Sigmoid colon (tissue), 3 donors: Measurements from ENCODE around the gene UPF2.
"Not testable (repeated sequence)": the region's sequence is repeated elsewhere in the genome, so short reads cannot be mapped to it uniquely, and the experiment has no call there.

Experiments
- CTCF ChIP-seq, 4 experiments: fragments of 450-650 bp in 3 of 4; fragments of 200-600 bp in 1 of 4; IDR thresholded peaks; one replicate each; pipeline ENCODE4 v1.5.1; 2016 to 2019; ENCODE audit warnings: antibody characterized with exemption in 4 of 4, mild to moderate bottlenecking in 3 of 4, moderate library complexity in 2 of 4
- POLR2A ChIP-seq, 2 donors: fragments of 450-650 bp; IDR thresholded peaks; one replicate each; pipeline ENCODE4 v1.6.1; 2016; ENCODE audit warnings: antibody characterized with exemption in 2 of 2, mild to moderate bottlenecking in 2 of 2, moderate library complexity in 2 of 2

GRCh38 chr10:12013391-12013790 is 29.2 kb downstream of the UPF2 start:
- TF ChIP-seq CTCF, POLR2A (IDR thresholded peaks at IDR 0.05): not testable (repeated sequence)
